C4-2B (cell line): ENCODE measurements around the gene PAQR5.

Experiments used
- ZFX ChIP-seq: fragments of 450-650 bp; IDR thresholded peaks from 2 replicates; pipeline ENCODE4 v1.6.1; 2017
- TF ChIP-seq, protein P1 (sequence below): fragments of 450-650 bp; conservative IDR thresholded peaks from 2 replicates; pipeline ENCODE4 v1.5.1; 2017; ENCODE audit warnings: mild to moderate bottlenecking

DNA sequence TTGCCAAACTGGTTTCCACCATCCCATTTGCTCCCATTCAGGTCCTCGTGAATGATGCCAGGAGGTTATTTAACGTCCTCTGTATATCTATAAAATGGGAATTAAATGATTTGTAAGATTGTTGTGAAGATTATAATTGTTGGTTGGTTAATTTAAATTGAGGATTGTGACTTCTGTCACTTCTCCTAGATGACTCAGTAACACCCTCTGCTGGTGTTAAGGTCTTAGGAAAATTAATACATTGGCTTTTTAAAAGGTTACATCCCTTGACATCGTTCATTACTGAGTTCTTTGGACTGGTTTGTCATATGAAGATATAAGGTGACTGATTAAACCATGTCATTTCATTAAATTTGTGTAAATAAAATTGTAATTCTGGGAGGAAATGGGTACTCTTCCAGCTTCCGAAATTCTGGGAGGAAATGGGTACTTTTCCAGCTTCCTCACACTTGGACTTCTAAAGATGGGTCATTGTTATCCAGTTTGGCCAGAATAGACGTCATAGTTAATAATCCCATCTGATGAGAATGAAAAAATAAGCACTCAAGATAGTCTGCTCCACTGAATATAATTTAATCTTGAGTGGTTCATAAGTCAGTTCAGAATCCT, 33.3 kb upstream of the PAQR5 start:
- TF ChIP-seq, protein P1, sequence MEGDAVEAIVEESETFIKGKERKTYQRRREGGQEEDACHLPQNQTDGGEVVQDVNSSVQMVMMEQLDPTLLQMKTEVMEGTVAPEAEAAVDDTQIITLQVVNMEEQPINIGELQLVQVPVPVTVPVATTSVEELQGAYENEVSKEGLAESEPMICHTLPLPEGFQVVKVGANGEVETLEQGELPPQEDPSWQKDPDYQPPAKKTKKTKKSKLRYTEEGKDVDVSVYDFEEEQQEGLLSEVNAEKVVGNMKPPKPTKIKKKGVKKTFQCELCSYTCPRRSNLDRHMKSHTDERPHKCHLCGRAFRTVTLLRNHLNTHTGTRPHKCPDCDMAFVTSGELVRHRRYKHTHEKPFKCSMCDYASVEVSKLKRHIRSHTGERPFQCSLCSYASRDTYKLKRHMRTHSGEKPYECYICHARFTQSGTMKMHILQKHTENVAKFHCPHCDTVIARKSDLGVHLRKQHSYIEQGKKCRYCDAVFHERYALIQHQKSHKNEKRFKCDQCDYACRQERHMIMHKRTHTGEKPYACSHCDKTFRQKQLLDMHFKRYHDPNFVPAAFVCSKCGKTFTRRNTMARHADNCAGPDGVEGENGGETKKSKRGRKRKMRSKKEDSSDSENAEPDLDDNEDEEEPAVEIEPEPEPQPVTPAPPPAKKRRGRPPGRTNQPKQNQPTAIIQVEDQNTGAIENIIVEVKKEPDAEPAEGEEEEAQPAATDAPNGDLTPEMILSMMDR = peak; percentile 83
- no peak for TF ChIP-seq ZFX
